IMR-90 (cell line): ENCODE measurements around the gene WDR62. TPM values are rescaled to one million over a fixed set of nuclear protein-coding genes. Genes with fewer than 3 reads are reported as not detected.

ENCODE experiments used
- ATAC-seq: fragments of 200-7000 bp; cut with Tn5 transposase; 2 replicates; pipeline ENCODE4 v1.9.1; 2020; ENCODE audit warnings: low read depth, mild to moderate bottlenecking, moderate library complexity
- BruUV-seq: library from RNA; stranded (reverse); fragments of 400-500 nt; replicated peaks from 2 replicates; lab custom pipeline; 2021; lab: Mats Ljungman, UMichigan
- CTCF ChIA-PET: fragments of 300-600 bp; formaldehyde crosslinking; extraction: SDS; loops from one replicate; lab custom pipeline; 2021; ENCODE audit warnings: antibody characterized with exemption; lab: Yijun Ruan, JAX
- POLR2A ChIA-PET: fragments of 300-600 bp; sonication (Branson Sonifier 250); formaldehyde crosslinking; loops from one replicate; lab custom pipeline; 2022; ENCODE audit warnings: antibody characterized with exemption; ENCODE audit not compliant: unreplicated experiment; lab: Charles Lee
- DNase-seq: peaks from one replicate; pipeline ENCODE4 v3.0.0; 2013
- H2AFZ ChIP-seq: replicated peaks from 2 replicates; pipeline ENCODE3; 2013; ENCODE audit warnings: low read length, mild to moderate bottlenecking; ENCODE audit not compliant: poor library complexity
- H2AK5ac ChIP-seq: 2 replicates; pipeline ENCODE4 v1.6.1; 2013; ENCODE audit warnings: low read depth, low read length, inconsistent platforms
- H2AK9ac ChIP-seq: replicated peaks from 2 replicates; pipeline ENCODE3; 2013; ENCODE audit warnings: mild to moderate bottlenecking, low read depth, low read length, moderate library complexity; ENCODE audit not compliant: poor library complexity
- H2BK120ac ChIP-seq: 2 replicates; pipeline ENCODE4 v1.6.1; 2013; ENCODE audit warnings: low read depth, low read length, inconsistent platforms
- H2BK15ac ChIP-seq: 3 replicates; pipeline ENCODE4 v1.6.1; 2013; ENCODE audit warnings: low read depth, low read length, inconsistent platforms
- H2BK20ac ChIP-seq: 2 replicates; pipeline ENCODE4 v1.6.1; 2013; ENCODE audit warnings: low read depth, mild to moderate bottlenecking, inconsistent platforms, low read length, moderate library complexity
- H2BK5ac ChIP-seq: 2 replicates; pipeline ENCODE4 v1.6.1; 2013; ENCODE audit warnings: mild to moderate bottlenecking, low read depth, low read length, inconsistent platforms; ENCODE audit not compliant: poor library complexity, severe bottlenecking
- H3K14ac ChIP-seq: replicated peaks from 2 replicates; pipeline ENCODE4 v1.6.1; 2013; ENCODE audit warnings: low read depth, low read length, inconsistent platforms
- H3K18ac ChIP-seq: 2 replicates; pipeline ENCODE4 v1.6.1; 2013; ENCODE audit warnings: low read depth, low read length, control low read depth
- H3K23ac ChIP-seq: 2 replicates; pipeline ENCODE4 v1.6.1; 2013; ENCODE audit warnings: low read depth, low read length, inconsistent platforms
- H3K27ac ChIP-seq: 2 replicates; pipeline ENCODE4 v1.5.1; 2013; ENCODE audit warnings: mild to moderate bottlenecking, control low read depth, low read length; ENCODE audit not compliant: insufficient read depth
- H3K27me3 ChIP-seq: 2 replicates; pipeline ENCODE4 v1.6.1; 2013; ENCODE audit warnings: low read length; ENCODE audit not compliant: control insufficient read depth, insufficient read depth
- H3K36me3 ChIP-seq: 2 replicates; pipeline ENCODE4 v1.6.1; 2013; ENCODE audit warnings: low read length, mixed read lengths; ENCODE audit not compliant: control insufficient read depth, insufficient read depth
- H3K4ac ChIP-seq: 2 replicates; pipeline ENCODE4 v1.6.1; 2013; ENCODE audit warnings: low read depth, low read length, inconsistent platforms
- H3K4me1 ChIP-seq: 2 replicates; pipeline ENCODE4 v1.6.1; 2013; ENCODE audit warnings: low read length, mixed read lengths; ENCODE audit not compliant: control insufficient read depth, insufficient read depth
- H3K4me2 ChIP-seq: 2 replicates; pipeline ENCODE4 v1.6.1; 2013; ENCODE audit warnings: low read depth, mild to moderate bottlenecking, control low read depth, low read length, moderate library complexity
- H3K4me3 ChIP-seq: 2 replicates; pipeline ENCODE4 v1.5.1; 2013; ENCODE audit warnings: low read depth, mild to moderate bottlenecking, control low read depth, low read length, moderate library complexity; ENCODE audit not compliant: insufficient read depth
- H3K56ac ChIP-seq: 2 replicates; pipeline ENCODE4 v1.6.1; 2013; ENCODE audit warnings: low read length, inconsistent platforms; ENCODE audit not compliant: insufficient read depth; ENCODE audit errors: extremely low read depth
- H3K79me1 ChIP-seq, 2 experiments: 2 replicates each; pipeline ENCODE4 v1.6.1; 2013; ENCODE audit warnings: low read length in 2 of 2, inconsistent platforms in 1 of 2, low read depth in 1 of 2
- H3K9ac ChIP-seq: 2 replicates; pipeline ENCODE4 v1.6.1; 2013; ENCODE audit warnings: low read depth, low read length, control low read depth
- H3K9me1 ChIP-seq: 2 replicates; pipeline ENCODE4 v1.6.1; 2013; ENCODE audit warnings: low read length, inconsistent platforms; ENCODE audit not compliant: insufficient read depth
- H3K9me3 ChIP-seq: 2 replicates; pipeline ENCODE4 v1.6.1; 2013; ENCODE audit warnings: low read length; ENCODE audit not compliant: control insufficient read depth, insufficient read depth
- H4K20me1 ChIP-seq: 2 replicates; pipeline ENCODE4 v1.6.1; 2013; ENCODE audit warnings: low read length, inconsistent platforms; ENCODE audit not compliant: insufficient read depth
- H4K5ac ChIP-seq: 2 replicates; pipeline ENCODE4 v1.6.1; 2013; ENCODE audit warnings: mild to moderate bottlenecking, low read depth, low read length, control low read depth
- H4K8ac ChIP-seq, 2 experiments: 2 replicates each; pipeline ENCODE4 v1.6.1; 2013; ENCODE audit warnings: low read depth in 2 of 2, low read length in 2 of 2, control low read depth in 1 of 2, inconsistent platforms in 1 of 2
- H4K91ac ChIP-seq: 2 replicates; pipeline ENCODE4 v1.6.1; 2013; ENCODE audit warnings: low read depth, low read length, inconsistent platforms; ENCODE audit not compliant: insufficient read depth
- BHLHE40 ChIP-seq: fragments of 150-350 bp; IDR thresholded peaks from 2 replicates; pipeline ENCODE4 v1.6.1; 2016; ENCODE audit warnings: mild to moderate bottlenecking, low read depth, low read length
- ELK1 ChIP-seq: fragments of 150-350 bp; IDR thresholded peaks from 2 replicates; pipeline ENCODE4 v1.6.1; 2016; ENCODE audit warnings: low read depth, mild to moderate bottlenecking, low read length, moderate library complexity, borderline replicate concordance
- SMC3 ChIP-seq: fragments of 150-350 bp; IDR thresholded peaks from 2 replicates; pipeline ENCODE4 v1.6.1; 2016; ENCODE audit warnings: low read depth, mild to moderate bottlenecking, antibody characterized with exemption, low read length, moderate library complexity
- whole genome bisulfite sequencing, 2 experiments: methylation state at CpG; one replicate each; pipeline versions ENCODE4 v1.1.5 to v1.1.7; 2013; ENCODE audit warnings: missing lambda C conversion rate in 2 of 2; ENCODE audit not compliant: insufficient read length in 1 of 2; ENCODE audit errors: extremely low coverage in 2 of 2; 5-methylcytosine and 5-hydroxymethylcytosine counted together
- dilution Hi-C: fragments of 300-500 bp; cut with HindIII; formaldehyde crosslinking; loops from one replicate; pipeline ENCODE4 v1.14.3; 2018; ENCODE audit warnings: low sequenced_read_pairs; ENCODE audit not compliant: unreplicated experiment
- in situ Hi-C: fragments of 300-500 bp; cut with MboI; formaldehyde crosslinking; loops from 3 replicates; pipeline ENCODE4 v1.14.3; 2019; ENCODE audit warnings: low sequenced_read_pairs, inconsistent platforms, mixed read lengths
- intact Hi-C: fragments of 100-400 bp; cut with micrococcal nuclease; formaldehyde crosslinking; loops from 2 replicates; pipeline ENCODE4 v1.10.0; 2022
- polyA plus RNA-seq, 3 experiments: library from polyadenylated mRNA; depleted of rRNA; stranded (reverse); fragments of >200 nt; gene quantifications; 2 replicates each; pipeline ENCODE4 v1.2.3, GENCODE V29; 2012; ENCODE audit warnings: low replicate concordance in 1 of 3
- total RNA-seq: library from RNA; depleted of rRNA; stranded (reverse); fragments of >200 nt; gene quantifications from 2 replicates; pipeline ENCODE4 v1.2.3, GENCODE V29; 2012

The WDR62 gene
- total and polyA plus RNA-seq, 2 of the 4 experiments (the other 2 are of a cell fraction): 4.5 to 7.0 TPM

- Histone ChIP-seq H3K23ac (no peak overlapping the region), H2BK120ac (no peak overlapping the region), H4K8ac (no peak overlapping the region), H3K4me2 (no peak overlapping the region), H2AK5ac (no peak overlapping the region), H3K27ac (no peak overlapping the region), H3K56ac (no peak overlapping the region), H3K9me1 (no peaks in the 10 kb centered on the region), H4K5ac (no peak overlapping the region), H3K36me3 (peaks cover 12% of the 10 kb centered on the region), H3K4ac (no peak overlapping the region), H3K18ac (no peak overlapping the region), H2BK20ac (no peak overlapping the region), H4K20me1 (no peaks in the 10 kb centered on the region), H3K9me3 (no peaks in the 10 kb centered on the region), H3K4me1 (no peaks in the 10 kb centered on the region; the same call in 1 of the 2 replicates), H4K91ac (no peak overlapping the region), H3K9ac (no peak overlapping the region), H3K79me1 (peaks cover 7 to 15% of the 10 kb centered on the region in 2 experiments; a peak in 3 of 4 replicates), H3K4me3 (no peak overlapping the region), H3K14ac (no peak overlapping the region), H3K27me3 (no peaks in the 10 kb centered on the region), H2AK9ac (no peak overlapping the region), H2BK15ac (no peak overlapping the region), H2AFZ (no peak overlapping the region), H2BK5ac (no peak overlapping the region)
- ChIA-PET POLR2A (no interaction called here), CTCF (no interaction called here)
- TF ChIP-seq SMC3 (no peak), ELK1 (no peak), BHLHE40 (no peak)
- no TSS peak for BruUV-seq
- ATAC-seq: no peak
- DNase-seq: no peak
- dilution Hi-C loops (no loop called here), intact Hi-C loops (no loop called here), in situ Hi-C loops (no loop called here)
- no CpG with 5 or more reads among the region's 3 CpGs for WGBS, 2 experiments
These were observed 54.0 kb downstream of the WDR62 start for GRCh38 chr19:36108684-36109083.
